NT2/D1 (cell line): ENCODE data around the gene ECM1.

Source experiments
- SUZ12 ChIP-seq: IDR thresholded peaks from 2 replicates; pipeline ENCODE4 v1.6.1; 2011; ENCODE audit not compliant: insufficient read length, insufficient read depth; ENCODE audit errors: extremely low read depth
- YY1 ChIP-seq: IDR thresholded peaks from 2 replicates; pipeline ENCODE4 v1.6.1; 2011; ENCODE audit not compliant: insufficient read length, insufficient read depth
- ZNF274 ChIP-seq: IDR thresholded peaks from 2 replicates; pipeline ENCODE4 v1.6.1; 2011; ENCODE audit warnings: mild to moderate bottlenecking, low read depth, low read length

GRCh38 chr1:150558303-150558704, 50.4 kb downstream of the ECM1 start:
- TF ChIP-seq ZNF274 (no peak), SUZ12 (no peak), YY1 (no peak)
